ENCODE data around the gene SLC15A2.

Gene SLC15A2

GRCh38 chr3:121970047-121970446, 75.8 kb downstream of the SLC15A2 start:
- Mint-ChIP-seq H3K9me3 (peaks cover 20% of the 10 kb centered on the region), H3K4me1 (no peaks in the 10 kb centered on the region), H3K27ac (no peak overlapping the region), H3K27me3 (ENCODE audit: low read depth, poor library complexity) (no peaks in the 10 kb centered on the region), H3K36me3 (ENCODE audit: low read depth) (no peaks in the 10 kb centered on the region), H3K4me3 (no peak overlapping the region)
- DNase-seq, result no peak
- TF ChIP-seq, protein P1, sequence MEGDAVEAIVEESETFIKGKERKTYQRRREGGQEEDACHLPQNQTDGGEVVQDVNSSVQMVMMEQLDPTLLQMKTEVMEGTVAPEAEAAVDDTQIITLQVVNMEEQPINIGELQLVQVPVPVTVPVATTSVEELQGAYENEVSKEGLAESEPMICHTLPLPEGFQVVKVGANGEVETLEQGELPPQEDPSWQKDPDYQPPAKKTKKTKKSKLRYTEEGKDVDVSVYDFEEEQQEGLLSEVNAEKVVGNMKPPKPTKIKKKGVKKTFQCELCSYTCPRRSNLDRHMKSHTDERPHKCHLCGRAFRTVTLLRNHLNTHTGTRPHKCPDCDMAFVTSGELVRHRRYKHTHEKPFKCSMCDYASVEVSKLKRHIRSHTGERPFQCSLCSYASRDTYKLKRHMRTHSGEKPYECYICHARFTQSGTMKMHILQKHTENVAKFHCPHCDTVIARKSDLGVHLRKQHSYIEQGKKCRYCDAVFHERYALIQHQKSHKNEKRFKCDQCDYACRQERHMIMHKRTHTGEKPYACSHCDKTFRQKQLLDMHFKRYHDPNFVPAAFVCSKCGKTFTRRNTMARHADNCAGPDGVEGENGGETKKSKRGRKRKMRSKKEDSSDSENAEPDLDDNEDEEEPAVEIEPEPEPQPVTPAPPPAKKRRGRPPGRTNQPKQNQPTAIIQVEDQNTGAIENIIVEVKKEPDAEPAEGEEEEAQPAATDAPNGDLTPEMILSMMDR (IDR thresholded peaks at IDR 0.05), result no peak

DNA sequence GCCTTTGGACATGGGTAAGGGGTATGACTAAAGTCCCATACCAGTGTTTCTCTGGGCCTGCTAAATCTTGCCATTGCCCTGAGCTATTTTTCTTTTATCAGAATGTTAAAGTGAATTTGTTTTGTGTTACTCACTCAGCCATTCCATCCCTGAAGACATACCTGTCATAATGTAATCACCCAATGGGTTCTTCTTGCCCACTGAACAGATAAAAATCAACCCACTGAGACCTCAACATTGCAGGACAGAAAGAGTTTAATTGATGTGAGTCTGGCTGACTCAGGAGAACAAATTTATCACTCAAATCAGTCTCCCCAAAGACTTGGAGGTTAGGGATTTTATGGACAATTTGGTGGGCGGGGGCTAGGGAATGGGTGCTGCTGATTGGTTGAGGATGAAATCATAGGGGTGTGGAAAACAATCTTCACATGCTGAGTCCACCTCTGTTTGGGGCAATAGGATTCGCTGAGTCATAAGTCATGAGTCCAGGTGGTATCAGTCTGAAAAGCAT, 80.5 kb downstream of the SLC15A2 start:
- no peak overlapping the region for H3K27ac Mint-ChIP-seq
- TF ChIP-seq, protein P1 (IDR thresholded peaks at IDR 0.05), result no peak
- no peaks in the 10 kb centered on the region for H3K4me1 Mint-ChIP-seq
- H3K36me3 Mint-ChIP-seq (ENCODE audit: low read depth), result no peaks in the 10 kb centered on the region
- DNase-seq, result no peak
- H3K9me3 Mint-ChIP-seq, result peaks cover 23% of the 10 kb centered on the region
- H3K4me3 Mint-ChIP-seq, result no peak overlapping the region
- no peaks in the 10 kb centered on the region for H3K27me3 Mint-ChIP-seq (ENCODE audit: low read depth, poor library complexity)

DNA sequence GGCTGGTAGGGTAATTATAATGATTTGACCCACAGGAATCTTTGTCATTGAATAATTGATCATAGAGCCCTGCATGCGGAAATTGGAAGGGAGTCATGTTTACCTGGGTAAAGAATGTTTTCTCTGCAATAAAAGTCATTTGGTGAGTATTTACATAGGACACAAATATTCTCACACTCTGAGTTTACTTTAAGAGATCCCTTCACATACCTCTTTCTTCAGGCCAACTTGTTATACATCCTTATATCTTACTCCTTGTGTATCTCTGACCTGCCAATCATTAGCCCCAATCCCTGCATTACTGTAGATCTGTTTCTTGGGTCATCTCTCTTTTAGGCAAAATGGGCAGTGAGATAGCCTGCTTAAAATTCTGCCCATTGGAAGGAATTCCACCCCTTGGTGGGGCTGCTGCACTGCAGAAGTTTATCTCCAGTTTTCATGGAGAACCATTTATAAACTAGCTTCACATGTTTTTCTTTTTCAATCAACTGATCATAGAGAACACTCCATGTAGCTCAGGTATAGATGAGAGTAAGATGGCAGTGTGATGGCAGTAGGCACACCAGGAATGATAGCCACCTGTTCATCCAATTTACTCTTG, 81.6 kb downstream of the SLC15A2 start:
- TF ChIP-seq, protein P1 (IDR thresholded peaks at IDR 0.05), result no peak
- Mint-ChIP-seq H3K4me3 (no peak overlapping the region), H3K9me3 (peaks cover 23% of the 10 kb centered on the region), H3K27ac (no peak overlapping the region), H3K27me3 (ENCODE audit: low read depth, poor library complexity) (no peaks in the 10 kb centered on the region), H3K4me1 (no peaks in the 10 kb centered on the region), H3K36me3 (ENCODE audit: low read depth) (no peaks in the 10 kb centered on the region)
- no peak for DNase-seq

- H3K4me3 Mint-ChIP-seq, result no peak overlapping the region
- H3K27me3 Mint-ChIP-seq (ENCODE audit: low read depth, poor library complexity), result no peaks in the 10 kb centered on the region
- TF ChIP-seq, protein P1 (IDR thresholded peaks at IDR 0.05), result no peak
- DNase-seq, result no peak
- peaks cover 23% of the 10 kb centered on the region for H3K9me3 Mint-ChIP-seq
- no peaks in the 10 kb centered on the region for H3K4me1 Mint-ChIP-seq
- H3K27ac Mint-ChIP-seq, result no peak overlapping the region
- H3K36me3 Mint-ChIP-seq (ENCODE audit: low read depth), result no peaks in the 10 kb centered on the region
These were observed 82.5 kb downstream of the SLC15A2 start for GRCh38 chr3:121976727-121977126.

GRCh38 chr3:121979246-121979645, 85.0 kb downstream of the SLC15A2 start:
- TF ChIP-seq, protein P1 (IDR thresholded peaks at IDR 0.05), result no peak
- Mint-ChIP-seq H3K36me3 (ENCODE audit: low read depth) (no peaks in the 10 kb centered on the region), H3K27me3 (ENCODE audit: low read depth, poor library complexity) (no peaks in the 10 kb centered on the region), H3K4me1 (no peaks in the 10 kb centered on the region), H3K4me3 (no peak overlapping the region), H3K27ac (no peak overlapping the region), H3K9me3 (peaks cover 37% of the 10 kb centered on the region)
- DNase-seq, result no peak
